ENCODE results near the gene NDUFA8.
A peak's percentile ranks its signal among the peaks of the same experiment; 100 is the strongest.

The NDUFA8 gene

DNA sequence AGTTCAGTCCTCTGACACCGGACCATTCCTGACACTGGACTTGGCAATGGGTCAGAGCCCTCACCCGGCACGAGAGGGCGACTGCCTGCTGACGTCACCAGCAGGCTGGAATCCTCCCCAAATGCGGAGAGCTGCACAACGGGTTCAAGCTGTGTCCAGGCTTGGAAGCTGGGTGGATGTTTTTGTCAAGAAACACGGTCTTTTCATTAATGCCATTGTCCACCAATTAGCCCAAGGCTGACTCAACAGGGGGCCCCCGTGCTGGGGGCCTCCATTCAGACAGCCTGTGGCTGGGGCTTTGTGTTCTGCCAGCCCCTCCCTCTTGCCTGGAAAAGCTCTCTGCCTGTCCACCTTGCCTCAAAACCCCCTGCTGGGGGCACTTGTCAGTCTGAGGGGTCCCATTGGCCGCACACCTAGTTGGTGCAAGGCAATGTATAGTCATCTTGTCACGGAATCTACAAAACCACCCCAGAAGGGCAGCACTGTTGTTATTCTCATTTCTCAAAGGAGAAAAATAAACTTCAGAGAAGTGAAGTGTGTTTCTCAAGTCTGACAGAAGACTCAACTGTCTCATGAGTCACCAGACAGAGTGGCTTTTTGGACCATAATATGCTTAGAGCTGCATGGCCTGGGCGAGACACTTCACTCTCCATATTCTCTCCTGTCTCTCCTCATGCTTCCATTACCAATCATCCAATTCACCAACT is 24.6 kb downstream of the NDUFA8 start:
- no peak for DNase-seq

- DNase-seq: no peak
Observed at GRCh38 chr9:122133984-122134535, 25.5 kb downstream of the NDUFA8 start.

- no peak for DNase-seq
Observed at GRCh38 chr9:122133263-122133983, 26.2 kb downstream of the NDUFA8 start.

DNA sequence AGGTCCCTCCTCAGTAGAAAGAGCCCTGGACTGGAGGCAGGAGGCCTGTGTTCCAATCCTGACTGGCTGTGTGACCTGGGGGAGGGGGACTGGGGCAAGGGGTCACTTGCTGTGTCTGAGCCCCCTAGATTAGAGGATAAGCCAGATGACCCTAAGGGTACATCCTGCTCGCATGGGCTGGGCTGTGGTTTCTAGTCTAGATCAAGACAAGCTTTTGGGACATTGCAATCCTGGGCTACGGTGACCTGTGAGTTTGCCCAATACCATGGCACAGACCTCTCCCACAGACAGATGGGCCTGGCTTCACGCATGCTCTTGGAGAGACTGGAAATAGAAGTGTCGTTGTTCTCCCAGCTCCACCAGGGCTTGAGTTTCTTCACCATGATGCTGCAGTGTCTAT is 27.0 kb downstream of the NDUFA8 start:
- no peak for DNase-seq

- no peak for DNase-seq
Observed at GRCh38 chr9:122131401-122132001, 28.1 kb downstream of the NDUFA8 start.

DNA sequence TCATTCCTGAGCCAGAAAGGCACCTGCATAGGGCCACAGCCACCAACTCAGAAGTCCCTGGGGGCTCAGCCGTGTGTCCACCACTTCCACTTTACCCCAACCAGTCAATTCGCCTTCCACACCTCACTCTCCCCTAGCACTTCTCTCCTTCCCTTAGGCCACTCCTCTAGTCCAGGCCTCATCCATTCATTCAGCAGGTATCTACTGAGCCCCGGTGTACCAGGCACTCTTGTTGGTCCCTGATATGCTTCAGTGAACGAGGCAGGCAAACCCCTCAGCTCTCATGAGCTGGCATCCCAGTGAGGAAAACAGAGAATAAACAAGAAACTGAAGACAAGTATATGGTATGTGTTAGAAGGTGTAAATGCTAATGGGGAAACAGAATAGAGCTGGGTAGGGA is 28.7 kb downstream of the NDUFA8 start:
- DNase-seq: no peak

DNA sequence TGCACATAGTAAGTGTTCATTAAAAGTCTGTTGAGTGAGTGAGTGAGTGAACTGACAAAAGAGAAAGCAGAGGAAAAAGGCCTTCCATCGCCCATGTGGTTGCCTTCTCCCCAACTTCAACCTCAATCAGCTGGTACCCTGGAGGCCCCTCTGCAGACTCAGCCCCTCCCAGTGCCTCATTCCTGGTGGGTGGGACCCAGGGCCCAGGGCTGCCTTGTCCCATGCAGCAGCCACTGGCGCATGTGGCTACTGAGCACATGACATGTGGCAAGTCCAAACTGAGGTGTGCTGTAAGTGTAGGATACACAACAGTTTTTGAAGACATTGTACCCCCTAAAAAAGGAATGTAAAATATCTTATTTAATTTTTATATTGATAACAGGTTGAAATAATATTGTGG is 29.6 kb downstream of the NDUFA8 start:
- DNase-seq: no peak

- DNase-seq: no peak
Observed at GRCh38 chr9:122128969-122129343, 30.6 kb downstream of the NDUFA8 start.

DNA sequence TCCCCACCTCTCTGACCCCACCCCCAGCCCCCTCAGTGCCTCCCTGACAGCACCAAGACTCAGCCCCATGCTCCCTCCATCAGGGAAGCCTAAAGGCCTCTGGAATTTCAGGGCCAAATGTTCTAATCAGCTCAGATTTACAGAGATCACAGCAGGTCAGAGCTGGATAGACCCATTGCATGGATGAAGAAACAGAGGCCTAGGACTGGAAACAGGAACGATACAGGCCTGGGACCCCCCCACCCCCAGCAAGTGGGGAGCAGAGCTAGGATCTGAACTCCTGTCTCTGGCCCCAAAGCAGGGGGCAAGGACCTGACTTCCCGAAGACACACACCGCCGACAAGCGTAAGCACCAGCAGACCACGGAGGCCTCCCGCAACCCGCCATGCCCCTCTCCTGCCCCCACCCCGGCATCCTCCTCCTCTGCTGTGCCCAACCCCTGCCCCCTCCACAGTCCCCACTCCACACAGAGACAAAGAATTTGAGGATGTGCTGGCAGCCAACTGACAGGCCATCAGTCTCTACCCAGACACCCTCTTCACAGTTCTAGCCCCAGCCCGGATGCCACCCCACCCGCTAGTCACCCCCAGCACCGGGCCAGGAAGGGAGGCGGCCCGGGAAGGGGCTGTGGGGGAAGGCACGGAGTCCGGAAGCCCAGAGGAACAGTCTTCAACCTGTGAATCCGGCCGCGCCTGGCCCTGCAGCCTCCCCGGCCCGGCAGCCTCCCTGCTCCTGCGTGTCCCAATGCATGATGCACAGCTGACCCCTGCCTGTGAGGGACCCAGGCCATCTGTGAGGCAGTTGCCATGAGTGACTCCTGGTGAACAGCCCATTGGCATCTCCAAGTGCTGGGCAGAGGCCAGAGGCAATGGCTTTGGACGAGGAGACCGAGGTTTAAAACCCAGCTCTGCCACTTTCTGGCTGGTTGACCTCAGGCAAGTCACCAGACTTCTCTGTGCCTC is 31.3 kb downstream of the NDUFA8 start:
- DNase-seq: no peak

DNA sequence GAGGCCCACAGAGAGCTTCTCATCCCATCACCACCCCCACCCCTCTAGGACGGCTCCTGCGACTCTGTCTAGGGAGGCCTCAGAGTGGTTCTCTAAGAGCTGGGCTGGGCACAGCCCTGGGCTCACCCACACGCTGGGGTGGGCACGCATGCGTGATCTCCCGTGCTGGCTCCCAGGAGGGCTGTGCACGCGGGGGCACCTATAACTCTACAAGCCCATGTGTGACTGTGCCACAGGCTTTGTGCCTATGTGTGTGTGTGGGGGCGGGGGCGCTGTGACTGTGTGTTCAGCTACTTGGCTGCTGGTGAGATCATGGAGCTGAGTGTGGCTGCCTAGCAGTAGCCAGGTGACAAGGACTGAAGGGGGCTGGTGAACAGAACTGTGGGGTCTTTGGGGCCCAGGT is 32.2 kb downstream of the NDUFA8 start:
- peak; percentile 35 for DNase-seq

GRCh38 chr9:122126331-122127261 is 33.0 kb downstream of the NDUFA8 start:
- no peak for DNase-seq

DNA sequence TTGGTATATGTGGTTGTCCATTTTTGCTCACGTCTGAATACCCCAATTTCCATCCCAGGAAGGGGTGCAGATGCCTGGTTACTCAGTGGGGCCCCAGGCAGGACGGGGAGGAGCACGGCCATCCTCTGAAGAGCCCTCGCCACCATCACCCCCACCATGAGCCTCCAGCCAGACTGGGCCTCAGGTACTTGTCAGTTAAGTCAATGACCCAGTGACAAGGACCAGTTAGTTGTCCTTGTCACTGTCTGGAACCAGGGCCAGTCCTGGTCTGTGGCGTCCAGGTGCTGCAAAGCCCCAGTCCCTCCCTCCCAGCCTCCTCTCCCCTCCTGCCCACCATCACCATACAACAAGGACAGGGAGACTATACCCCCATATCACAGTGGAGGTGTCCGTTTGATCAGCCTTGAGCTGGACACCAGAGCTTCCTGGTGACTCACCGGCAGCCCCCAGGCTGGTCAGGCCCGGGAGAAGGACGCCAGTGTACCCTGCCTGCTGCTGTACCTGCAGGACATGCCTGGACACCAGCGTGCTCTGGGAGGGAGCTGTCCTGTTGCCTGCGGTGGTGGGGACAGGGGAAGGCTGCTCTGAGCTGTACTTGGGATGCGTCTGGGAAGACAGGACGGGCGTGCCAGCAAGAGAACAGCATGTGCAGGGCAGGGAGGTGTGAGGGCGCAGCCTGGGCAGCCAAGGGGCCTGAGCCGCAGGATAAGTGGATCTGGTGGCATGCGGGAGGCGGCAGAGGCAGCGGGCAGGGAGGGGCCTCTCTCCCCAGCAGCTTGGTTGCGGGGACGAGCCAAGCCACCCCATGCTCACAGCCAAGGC is 33.9 kb downstream of the NDUFA8 start:
- DNase-seq: no peak

DNA sequence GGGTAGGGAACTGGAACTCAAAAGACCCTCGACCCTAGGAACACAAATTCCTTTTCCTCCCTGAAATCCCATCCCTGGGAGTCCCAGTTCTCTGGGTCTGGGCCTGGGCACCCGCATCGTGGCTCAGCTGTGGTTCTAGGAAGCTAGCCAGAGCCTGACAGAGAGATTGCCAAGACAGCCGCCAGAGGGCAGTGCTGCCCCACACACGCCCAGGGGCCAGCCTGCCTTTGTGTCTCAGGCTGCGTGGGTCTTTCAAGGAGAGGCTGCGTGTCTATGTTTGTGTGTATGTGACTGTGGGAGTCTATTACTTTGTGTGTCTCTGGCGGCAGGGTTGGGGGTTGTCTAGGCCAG is 34.4 kb downstream of the NDUFA8 start:
- peak; percentile 84 for DNase-seq

- DNase-seq: no peak
Observed at GRCh38 chr9:122124528-122124927, 35.1 kb downstream of the NDUFA8 start.

- no peak for DNase-seq
Observed at GRCh38 chr9:122124048-122124447, 35.5 kb downstream of the NDUFA8 start.

DNA sequence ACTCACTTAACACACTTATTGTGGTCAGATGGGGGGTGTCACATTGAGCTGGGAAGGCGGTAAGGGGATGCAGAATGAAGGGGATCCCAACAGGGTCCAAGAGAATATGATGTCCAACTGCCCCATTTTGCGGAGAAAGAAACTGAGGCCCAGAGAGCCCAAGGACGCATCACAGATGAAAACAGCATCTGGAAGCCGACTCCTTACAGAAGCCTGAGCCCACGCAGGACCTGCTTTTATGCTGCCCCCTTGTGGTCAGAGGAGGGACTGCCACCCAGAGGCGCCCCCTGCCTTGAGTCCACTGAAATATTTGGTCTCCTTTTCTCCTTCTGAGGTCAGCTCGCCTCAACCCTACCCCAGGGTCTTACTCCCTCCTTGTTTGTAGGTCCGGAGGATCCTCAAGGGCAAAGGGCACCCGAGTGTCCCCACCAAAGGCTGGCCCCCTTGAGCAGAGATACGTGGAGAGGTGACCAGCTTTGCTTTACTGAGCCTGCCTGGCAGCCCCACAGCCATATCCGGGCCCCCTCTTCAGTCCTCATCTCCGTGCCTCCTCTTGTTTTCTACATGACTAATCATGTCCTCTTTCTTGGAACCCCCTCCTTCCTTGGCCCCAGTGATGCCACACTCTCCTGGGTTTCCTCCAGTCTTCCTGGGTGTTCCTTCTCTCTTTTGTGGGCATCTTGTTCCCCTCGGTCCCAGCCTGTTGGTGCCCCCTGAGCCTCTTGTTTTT is 36.5 kb downstream of the NDUFA8 start:
- DNase-seq: peak; percentile 72

- DNase-seq: no peak
Observed at GRCh38 chr9:122122468-122122867, 37.1 kb downstream of the NDUFA8 start.

DNA sequence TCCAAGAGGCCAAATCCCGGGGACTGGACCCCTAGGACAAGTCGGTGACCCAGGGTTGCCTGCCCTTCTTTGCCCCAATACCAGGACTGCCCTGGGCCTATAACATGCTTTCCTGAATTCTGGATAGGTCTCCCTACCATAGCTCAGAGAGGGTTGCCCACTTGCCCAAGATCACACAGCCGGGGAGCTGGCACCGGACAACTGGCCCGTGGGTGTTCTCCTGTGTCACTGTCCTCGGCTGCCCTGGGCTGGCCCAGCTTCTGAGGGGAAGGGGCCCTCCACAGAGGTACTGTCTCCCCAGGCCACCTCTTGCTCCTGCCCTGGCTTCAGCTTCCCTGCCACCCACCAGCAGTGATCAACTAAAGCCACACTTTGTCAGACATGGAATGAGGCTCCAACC is 37.6 kb downstream of the NDUFA8 start:
- DNase-seq: no peak

DNA sequence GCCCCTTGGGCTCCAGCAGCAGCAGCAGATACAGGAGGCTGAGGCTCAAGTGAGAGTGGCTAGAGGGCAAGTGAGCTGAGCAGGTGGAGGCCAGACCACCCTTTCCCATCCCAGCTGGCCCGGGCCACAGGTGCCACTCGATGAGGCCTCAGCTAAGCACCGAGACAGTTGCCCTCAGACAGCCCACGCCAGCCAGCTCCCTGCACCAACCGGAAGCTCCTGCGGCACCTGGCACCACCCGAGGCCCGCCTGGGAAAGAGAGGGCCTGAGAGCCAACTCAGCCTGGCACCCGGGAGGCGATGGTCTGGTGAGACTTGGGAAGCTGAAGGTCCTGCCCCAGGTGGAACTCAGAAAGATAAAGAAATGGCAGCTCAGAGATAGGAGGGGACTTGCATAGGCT is 38.2 kb downstream of the NDUFA8 start:
- no peak for DNase-seq

All from hematopoietic multipotent progenitor cell treated with erythropoietin and hydrocortisone succinate and interleukin-3 and kit ligand, for 8 days (in vitro differentiated cells).